Measurements from ENCODE around the gene CHMP1A. TPM values are rescaled to one million over a fixed set of nuclear protein-coding genes. Genes with fewer than 3 reads are reported as not detected.
"Not testable (repeated sequence)": the region's sequence is repeated elsewhere in the genome, so short reads cannot be mapped to it uniquely, and the experiment has no call there.

CHMP1A gene
- polyA plus RNA-seq (ENCODE audit: insufficient read depth in 1 of 5, insufficient read length in 5 of 5, low replicate concordance in 1 of 5): 10 to 100 TPM; 47.5 to 97.3 (median 66.4) TPM
- long read RNA-seq, donor 1, partial matches to known transcripts: 0 of 58 reads
- long read RNA-seq, donor 1, other reads (novel, unspliced or antisense): 54 of 58 reads
- long read RNA-seq, donor 2, partial matches to known transcripts: 0 of 13 reads
- long read RNA-seq, donor 2, other reads (novel, unspliced or antisense): 11 of 13 reads
- long read RNA-seq, donor 3, partial matches to known transcripts: 0 of 28 reads
- long read RNA-seq, donor 3, other reads (novel, unspliced or antisense): 23 of 28 reads
- long read RNA-seq, donor 4, partial matches to known transcripts: 0 of 13 reads
- long read RNA-seq, donor 4, other reads (novel, unspliced or antisense): 10 of 13 reads
- long read RNA-seq, donor 5, partial matches to known transcripts: 0 of 33 reads
- long read RNA-seq, donor 5, other reads (novel, unspliced or antisense): 25 of 33 reads
- long read RNA-seq, donor 6, partial matches to known transcripts: 0 of 31 reads
- long read RNA-seq, donor 6, other reads (novel, unspliced or antisense): 28 of 31 reads
- long read RNA-seq, donor 7, partial matches to known transcripts: 12 of 44 reads
- long read RNA-seq, donor 7, other reads (novel, unspliced or antisense): 26 of 44 reads
- long read RNA-seq, donor 8, partial matches to known transcripts: 9 of 21 reads
- long read RNA-seq, donor 8, other reads (novel, unspliced or antisense): 9 of 21 reads

DNA sequence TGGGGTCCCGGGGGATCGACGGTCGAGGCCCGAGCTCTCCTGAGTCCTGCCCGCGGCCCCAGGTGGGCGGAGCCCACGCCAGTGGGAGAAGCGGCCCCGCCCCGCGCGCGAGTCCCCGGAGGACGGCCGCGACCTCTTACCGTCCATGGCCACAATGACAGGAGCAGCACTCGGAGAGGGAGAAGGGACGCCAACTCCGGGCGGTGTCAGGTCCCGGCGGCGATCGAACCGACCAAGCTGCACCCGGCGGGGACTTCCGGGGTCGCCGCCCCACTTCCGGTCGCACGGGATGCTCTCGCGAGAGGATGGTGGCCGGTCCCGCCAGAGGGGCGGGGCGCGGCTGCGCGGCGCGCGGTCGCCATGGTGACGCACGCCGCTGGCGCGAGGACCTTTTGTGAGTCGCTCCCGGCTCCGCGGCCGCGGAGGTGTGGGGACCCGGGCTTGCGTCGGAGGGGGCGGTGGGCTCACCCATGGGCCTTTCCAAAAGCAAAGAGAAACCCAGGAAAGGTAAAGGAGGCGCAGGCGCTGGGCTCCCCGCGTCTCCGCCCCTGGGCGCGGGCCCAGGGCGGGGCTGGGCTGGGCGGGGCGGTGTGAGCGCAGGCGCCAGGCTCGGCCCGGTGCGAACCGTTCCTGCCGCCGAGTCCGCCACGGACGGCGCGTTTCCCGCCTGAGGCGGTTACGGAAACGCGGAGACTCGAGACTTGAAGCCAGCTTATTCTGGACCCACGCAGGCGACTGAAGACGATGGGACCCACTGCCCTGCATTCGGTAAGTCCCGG is at the start of gene CHMP1A, which contains the start of gene SPATA33:
TSS of gene CHMP1A (minus strand) at position 267 of the 779 bp plus-strand sequence. CDS start at position 147, 120 bp downstream.
TSS of gene SPATA33 (plus strand) at position 395 of the 779 bp plus-strand sequence. CDS start at position 471, 76 bp downstream.
- peak; percentile 91 to 93 for DNase-seq

DNA sequence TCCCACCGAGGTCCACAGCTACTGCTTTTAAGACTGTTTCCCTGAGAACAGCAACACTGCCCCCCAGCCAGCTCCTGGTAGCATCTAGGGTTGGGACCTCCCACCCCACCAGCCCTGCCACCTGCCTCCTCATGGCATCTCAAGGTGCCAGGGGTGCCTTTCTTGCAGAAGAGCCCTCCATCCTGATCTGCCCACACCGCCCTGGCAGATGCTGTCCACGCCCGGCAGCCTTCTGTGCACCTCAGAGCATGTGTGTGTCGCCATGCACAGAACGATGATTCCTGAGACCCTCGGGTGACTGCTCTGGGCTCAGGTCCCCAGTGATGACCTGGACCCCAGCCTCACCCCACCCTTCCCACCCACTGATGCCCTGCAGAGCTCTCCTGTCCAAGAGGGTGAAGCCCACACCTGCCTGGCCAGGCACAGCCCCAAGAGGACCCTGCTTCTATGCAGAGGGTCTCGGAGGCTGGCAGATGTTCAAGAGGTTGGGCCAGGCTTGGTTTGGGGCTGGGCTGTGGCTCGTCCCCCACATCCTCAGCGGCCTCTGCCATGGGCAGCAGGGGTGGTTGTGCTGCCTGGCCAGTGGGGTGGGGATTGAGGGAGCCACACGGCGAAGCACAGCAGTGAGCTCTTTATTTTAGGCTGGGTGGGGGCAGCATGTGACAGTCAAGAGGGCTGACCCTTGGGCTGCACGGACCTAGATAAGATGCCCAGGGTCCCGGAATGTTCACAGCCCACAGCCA is 49.2 kb upstream of the CHMP1A start:
- DNase-seq: no peak

DNA sequence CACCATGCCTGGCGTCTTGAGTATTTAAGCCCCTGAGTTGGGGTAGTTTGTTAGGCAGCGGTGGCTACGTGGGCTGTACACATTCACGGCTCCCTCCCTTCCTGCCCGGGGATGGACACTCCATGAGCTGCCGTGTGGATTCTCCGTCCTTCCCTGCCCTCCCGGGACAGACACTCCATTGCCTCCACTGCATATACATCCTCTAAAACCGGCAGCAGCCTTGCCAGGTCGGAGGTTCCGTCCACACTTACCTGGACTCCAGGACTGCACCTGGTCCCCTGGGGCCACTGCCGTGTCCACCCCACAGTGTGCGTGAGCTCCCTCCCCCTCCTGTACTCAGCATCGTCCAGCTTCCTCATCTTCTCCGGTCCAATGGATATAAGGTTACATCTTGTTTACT is 47.5 kb upstream of the CHMP1A start:
- no peak for DNase-seq

DNA sequence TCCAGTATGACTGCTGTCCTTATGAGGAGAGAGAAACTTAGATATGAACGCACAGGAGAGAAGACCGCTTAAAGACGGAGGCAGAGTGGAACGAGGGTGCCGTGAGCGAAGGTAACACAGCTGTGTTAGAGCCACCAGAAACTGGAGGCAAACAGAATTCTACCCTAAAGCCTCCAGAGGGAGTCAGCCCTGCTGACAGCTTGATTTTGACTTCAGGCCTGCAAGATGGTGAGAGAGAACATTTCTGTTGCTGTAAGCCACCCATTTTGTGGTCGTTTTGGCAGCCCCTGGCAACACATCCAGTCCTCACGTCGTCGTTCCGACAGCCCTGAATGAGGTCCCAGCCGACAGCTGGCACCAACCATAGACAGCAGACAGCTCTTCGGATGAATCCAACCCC is 46.8 kb upstream of the CHMP1A start:
- no peak for DNase-seq

DNA sequence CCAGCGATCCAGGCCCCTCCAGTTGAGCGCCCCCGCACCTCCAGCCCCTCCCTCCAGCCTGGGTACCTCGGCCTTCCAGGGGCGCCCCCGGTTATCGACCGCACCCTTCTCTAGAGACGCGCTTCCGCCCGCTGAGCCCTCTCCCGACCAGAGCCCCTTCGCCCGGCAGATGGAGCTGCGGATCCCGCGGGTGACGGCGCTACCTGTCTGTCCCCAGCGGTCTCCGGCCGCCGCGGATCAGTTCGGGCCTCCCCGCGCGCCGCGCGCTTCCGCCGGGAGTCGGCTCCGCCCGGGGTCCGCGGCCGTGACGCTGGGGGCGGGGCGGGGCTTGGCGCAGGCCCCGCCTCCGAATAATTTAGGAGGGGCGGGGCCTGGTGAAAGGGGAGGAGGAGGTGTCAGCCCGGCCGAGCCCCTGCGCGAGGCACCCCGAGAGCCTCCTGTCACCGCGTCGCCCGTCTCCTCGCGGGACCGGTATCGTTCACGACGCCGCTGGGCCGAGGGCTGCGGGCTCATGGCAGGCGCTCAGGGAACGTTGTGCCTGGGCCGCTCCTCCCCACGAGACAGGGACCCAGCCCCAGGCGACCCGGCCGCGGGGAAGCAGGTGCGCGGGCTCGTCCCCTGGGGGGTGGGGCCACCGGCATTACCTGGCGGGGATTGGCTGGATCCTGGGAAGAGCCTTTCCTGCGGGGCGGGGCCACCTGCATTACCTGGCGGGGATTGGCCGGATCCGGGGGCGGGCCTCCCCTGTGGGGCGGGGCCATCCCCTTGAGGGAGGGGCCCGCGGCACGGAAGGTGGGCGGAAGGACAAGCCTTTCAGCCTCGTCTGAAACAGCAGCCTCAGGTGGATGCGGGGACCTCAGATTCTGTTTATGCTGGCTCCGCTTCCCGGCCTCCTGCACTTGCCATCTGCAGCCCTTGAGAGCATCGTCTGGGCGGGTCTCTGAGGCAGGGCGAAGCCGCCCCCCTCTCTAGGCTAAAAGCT is 44.2 kb upstream of the CHMP1A start, which contains the start of gene SPATA2L:
TSS of gene SPATA2L (minus strand) at position 281 of the 982 bp plus-strand sequence. CDS start 473 bp downstream, outside the sequence.
- DNase-seq: peak; percentile 85 to 87

DNA sequence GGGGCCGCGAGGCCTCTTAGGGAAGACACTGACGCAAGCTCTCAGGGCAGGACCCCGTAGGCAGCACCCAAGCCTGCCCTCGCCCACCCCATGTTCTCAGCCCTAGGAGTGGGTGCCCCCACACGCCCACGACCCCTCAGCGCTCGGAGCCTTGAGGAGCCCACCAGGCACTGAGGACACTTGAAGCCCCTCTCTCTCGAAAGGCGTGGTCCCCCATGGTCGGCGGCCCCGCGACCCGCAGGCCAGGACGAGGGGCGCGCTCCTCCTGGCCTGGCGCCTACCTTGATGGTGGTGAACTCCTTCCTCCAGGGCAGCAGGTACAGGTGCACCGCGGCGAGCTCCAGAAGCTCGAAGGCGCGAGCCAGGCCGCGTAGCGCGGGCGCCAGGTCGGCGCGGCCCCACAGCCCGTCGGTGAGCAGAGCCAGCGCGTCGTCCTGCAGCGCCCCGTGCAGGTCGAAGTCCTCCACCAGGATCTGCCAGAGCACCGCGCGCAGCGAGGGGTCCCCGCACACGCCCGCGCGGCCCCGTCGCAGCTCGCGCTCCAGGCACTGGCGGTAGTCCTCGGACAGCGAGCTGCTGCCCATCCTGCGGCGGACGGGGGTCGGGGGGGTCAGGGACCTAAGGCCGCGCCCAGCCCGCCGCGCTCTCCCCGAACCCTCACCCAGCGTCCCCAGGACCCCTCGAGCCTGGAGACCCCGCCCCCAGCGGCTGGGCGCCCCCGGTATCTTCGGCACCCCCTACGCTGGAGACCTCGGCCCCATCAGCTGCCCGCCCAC is 43.3 kb upstream of the CHMP1A start:
- peak in 1 of 2 donors; percentile 52 for DNase-seq

DNA sequence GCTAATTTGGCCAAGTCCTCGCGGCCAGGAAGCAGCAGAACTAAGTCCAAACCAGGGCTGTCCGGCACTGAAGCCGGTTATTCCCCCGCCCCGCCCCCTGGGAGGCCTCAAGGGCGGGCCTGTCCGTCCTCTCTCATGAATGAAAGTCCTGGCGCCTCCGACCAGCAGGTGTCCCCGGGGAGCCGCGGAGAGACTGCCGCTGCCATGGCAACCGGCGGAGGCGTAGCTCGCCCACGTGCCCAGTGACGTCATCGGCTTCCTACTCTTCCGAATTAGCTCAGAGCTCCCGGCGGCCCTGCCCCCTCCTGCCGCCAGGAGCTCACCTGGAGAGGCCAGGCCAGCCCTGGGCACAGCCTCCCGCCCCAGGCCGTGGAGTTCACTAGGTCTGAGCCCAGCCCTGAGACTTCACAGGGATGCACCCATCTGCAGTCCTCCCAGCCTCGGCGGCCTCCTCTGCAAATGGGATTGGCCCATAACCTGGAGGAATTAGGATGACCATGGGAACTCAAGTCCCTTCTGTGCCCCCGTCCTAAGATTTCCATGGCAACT is 42.7 kb upstream of the CHMP1A start:
- peak; percentile 98 for DNase-seq

DNA sequence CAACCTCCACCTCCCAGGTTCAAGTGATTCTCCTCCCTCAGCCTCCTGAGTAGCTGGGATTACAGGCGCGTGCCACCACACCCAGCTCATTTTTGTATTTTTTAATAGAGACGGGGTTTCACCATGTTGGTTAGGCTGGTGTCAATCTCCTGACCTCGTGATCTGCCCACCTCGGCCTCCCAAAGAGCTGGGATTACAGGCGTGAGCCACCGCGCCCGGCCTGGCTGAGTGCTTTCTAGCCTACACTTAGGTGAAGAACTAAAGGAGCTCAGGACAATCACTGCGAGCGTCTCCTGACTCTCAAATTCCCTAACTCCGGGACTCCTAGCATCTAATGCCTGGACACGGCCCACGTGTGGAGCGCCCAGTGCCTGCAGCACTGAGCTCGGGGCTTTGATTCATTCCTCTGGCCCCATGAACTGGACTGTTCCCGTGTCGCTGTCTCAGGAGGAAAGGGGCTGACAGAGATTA is 42.2 kb upstream of the CHMP1A start:
- not testable (repeated sequence) for DNase-seq

DNA sequence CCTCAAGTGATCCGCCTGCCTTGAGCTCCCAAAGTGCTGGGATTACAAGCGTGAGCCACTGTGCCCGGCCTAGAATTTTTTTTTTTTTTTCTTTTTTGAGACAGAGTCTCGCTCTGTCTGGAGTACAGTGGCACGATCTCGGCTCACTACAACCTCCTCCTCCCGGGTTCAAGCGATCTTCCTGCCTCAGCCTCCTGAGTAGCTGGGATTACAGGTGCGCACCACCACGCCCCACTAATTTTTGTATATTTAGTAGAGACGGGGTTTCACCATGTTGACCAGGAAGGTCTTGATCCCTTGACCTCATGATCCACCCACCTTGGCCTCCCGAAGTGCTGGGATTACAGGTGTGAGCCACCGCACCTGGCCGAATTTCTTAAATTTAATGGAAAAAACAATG is 41.2 kb upstream of the CHMP1A start:
- DNase-seq: not testable (repeated sequence)

DNA sequence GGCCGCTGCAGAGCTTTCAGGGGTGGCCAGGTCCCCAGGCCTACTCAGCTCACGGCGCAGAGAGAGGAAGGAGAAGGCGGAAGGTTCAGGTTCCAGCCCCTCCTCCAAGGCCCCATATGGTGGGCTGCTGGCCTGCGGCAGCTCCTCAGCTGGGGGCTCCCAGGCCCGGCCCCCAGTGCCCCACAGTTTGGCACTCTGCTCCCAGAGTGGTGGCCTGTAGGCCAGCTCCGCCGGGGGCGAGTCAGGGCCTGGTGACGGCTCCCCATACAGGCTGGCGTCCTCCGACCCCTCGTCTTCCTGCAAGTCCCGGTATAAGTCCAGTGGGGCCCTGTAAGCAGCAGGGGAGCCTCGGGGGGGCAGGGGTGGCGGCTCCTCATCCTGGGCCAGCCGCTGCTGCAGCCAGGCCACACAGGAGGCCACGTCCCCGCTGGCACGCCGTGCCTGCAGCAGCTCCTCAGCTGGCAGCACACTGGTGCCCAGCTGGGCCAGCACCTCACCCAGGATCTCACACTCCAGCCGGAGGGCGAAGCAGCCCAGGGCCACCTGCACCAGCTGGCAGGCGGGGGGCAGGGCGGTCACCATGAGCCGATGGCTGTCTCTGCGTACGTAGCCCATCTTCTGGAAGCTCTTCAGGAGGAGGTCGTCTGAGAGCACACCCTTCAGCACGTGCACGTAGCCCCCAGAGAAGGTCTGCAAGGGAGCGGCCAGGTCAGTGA is 40.3 kb upstream of the CHMP1A start:
- no peak for DNase-seq

DNA sequence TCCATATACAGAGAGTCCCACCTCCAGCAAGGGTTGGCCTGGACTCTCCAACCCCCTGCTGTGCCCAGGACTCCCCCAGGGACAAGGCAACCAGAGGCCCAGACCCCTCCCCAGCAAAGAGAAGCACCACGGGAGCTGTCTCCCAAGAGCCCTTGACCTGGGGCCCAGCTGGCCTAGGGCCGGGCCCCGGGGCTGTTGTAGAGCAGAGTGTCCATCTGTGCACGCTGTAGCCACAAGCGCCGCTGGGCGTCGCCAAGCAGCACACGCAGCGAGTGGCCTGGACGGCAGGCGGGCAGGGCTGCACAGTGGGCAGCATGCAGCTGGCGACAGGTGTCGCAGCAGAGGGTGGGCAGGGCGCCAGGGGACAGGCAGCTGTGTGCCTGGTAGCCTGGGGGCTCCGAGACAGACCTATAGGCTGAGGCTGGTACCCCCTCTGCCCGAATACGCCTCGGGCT is 39.7 kb upstream of the CHMP1A start:
- DNase-seq: no peak

DNA sequence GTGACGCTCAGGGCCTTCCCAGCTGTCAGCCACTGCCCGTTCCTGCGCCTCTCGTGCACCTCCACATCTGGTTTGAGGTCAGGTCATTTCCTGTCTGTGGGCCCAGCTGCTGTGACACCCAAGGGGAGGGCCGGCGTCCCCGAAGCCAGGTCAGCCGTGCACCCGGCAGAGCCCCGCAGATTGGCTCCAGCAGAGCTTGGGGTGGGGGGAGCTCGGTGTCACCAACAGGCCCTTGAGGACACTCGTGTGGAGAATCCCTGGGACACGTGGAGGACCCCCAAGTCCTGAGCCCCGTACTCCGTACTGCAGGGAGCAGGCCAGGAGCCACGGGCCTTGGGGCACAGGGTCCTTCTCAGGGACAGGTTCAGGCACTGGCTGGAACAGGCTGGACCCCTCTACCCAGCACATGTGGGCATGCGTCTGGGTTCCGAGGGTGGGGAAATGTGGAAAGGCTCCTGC is 39.2 kb upstream of the CHMP1A start:
- no peak for DNase-seq

DNA sequence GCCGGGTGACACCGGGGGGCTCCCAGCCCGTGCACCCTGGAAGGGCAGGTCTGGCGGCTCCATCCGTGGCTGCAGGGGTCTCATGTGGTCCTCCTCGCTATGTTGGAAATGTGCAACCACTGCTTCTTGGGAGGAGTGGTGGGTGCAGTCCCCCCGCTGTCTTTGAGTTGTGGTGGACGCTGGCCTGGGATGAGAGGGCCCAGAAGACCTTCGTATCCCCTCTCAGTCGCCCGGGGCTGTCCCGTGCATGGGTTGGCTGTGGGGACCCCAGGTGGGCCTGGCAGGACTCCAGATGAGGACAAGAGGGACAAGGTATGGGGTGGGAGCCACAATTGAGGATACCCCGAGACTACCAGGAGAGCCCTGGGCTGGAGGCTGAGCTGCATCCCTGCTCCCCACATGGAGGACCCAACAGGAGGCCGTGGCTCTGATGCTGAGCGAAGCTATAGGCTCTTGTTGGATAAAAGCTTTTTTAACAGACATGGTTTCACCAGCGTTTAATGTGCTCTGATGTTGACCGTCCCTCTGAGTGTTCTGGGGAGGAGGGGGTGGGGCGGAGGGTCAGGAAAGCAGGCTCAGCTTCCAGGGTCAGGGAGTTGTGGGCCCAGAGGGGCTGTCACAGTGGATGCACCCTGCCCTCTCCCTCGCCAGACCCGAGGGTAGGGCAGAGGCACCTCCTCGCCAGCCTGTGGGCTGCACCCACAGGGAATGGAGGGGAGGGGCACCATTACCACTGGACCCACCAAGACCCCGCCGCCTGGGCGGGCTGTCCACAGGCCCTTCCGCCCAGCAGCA is 38.6 kb upstream of the CHMP1A start:
- DNase-seq: no peak

DNA sequence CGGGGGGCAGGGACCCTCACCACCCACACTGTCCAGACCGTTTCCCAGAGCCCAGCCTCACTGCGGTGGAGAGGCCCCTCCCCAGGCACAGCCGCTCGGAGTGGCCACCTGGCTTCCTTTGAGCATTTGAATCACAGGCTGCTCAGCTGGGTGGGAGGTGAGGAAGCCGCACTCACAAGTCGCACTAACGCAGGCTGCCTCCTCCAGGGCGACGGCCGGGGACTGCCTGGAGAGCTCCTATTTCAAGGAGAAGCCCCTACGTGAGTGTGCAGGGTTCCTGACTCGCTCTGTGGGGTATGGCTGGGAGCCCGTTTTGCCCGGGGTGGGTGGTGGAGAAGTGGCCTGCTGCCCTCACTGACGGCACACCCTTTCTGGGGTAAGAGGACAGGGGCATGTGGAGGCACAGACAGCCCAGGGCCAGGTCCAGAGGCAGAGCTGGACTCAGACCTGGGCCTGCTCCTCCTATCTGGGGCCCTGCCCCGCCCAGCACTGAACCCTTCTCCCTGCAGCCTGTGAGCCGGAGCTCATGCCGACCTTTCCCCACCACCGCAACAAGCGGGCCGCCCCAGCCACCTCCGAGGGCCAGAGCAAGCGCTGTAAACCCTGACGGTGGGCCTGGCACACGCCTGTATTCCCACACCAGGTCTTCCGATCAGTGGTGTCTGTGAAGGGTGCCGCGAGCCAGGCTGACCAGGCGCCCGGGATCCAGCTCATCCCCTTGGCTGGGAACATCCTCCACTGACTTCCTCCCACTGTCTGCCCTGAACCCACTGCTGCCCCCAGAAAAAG is 37.8 kb upstream of the CHMP1A start:
- no peak for DNase-seq

DNA sequence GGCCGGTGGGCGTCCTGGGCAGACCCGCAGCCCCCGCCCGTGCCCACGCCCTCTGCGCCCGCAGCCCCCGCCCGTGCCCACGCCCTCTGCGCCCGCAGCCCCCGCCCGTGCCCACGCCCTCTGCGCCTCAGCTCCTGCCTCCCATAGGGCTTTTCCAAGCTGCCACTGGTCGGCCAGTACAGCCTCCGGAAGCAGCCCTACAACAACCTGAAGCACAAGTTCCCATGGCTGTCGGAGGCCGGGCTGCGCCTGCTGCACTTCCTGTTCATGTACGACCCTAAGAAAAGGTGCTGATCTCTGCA is 37.2 kb upstream of the CHMP1A start:
- not testable (repeated sequence) for DNase-seq
